HepG2 (cell line): ENCODE results near the gene NFE2L1. TPM values are rescaled to one million over a fixed set of nuclear protein-coding genes. Genes with fewer than 3 reads are reported as not detected.

ENCODE experiments used
- HMG20B ChIP-seq: conservative IDR thresholded peaks from 2 replicates; pipeline ENCODE4 v1.6.1; 2016; ENCODE audit warnings: missing genetic modification reagents, missing compliant biosample characterization
- ZNF292 ChIP-seq: sonication (generic); formaldehyde crosslinking; IDR thresholded peaks from 2 replicates; pipeline ENCODE4 v1.8.1; 2022; ENCODE audit warnings: mild to moderate bottlenecking, low read depth, missing genetic modification reagents, borderline replicate concordance
- ZNF777 ChIP-seq: sonication (generic); formaldehyde crosslinking; IDR thresholded peaks from 2 replicates; pipeline ENCODE4 v1.4.0; 2020; ENCODE audit warnings: missing genetic modification reagents
- polyA plus RNA-seq, 8 experiments: library from polyadenylated mRNA; depleted of rRNA in 3 of 8; stranded (reverse) in 7 of 8; unstranded in 1 of 8; fragments of >200 nt; fragmentation: Illumina TruSeq in 4 of 8; extraction: Trizol in 4 of 8; gene quantifications; 2 replicates each; pipeline versions ENCODE4 v1.2.1 to v1.2.3, GENCODE V29; 2011 to 2016; ENCODE audit warnings: low read depth in 4 of 8, missing spikeins in 1 of 8, mixed read lengths in 1 of 8; ENCODE audit not compliant: insufficient read depth in 1 of 8
- total RNA-seq, 5 experiments: library from RNA; depleted of rRNA; stranded (reverse); fragments of >200 nt; fragmentation: Illumina TruSeq; extraction: Trizol; gene quantifications; 2 replicates each; pipeline ENCODE4 v1.2.3, GENCODE V29; 2016; ENCODE audit warnings: low read depth in 1 of 5
- TF ChIP-seq, protein P1 (sequence below), 2 experiments: sonication (generic) in 1 of 2; formaldehyde crosslinking in 1 of 2; IDR thresholded peaks; 2 replicates each; pipeline versions ENCODE4 v1.4.0 to v1.6.1; 2016 to 2020; ENCODE audit warnings: borderline replicate concordance in 1 of 2, low read depth in 1 of 2, mild to moderate bottlenecking in 1 of 2, missing genetic modification reagents in 1 of 2
- TF ChIP-seq, protein P2 (sequence below): sonication (generic); formaldehyde crosslinking; IDR thresholded peaks from 2 replicates; pipeline ENCODE4 v1.5.0; 2020; ENCODE audit warnings: missing genetic modification reagents, mild to moderate bottlenecking, borderline replicate concordance

Gene NFE2L1
- total and polyA plus RNA-seq, 2 of the 13 experiments (the other 11 are each of a cell fraction or from before 2014, with no cell fraction given) = 67.0 to 234 TPM

DNA sequence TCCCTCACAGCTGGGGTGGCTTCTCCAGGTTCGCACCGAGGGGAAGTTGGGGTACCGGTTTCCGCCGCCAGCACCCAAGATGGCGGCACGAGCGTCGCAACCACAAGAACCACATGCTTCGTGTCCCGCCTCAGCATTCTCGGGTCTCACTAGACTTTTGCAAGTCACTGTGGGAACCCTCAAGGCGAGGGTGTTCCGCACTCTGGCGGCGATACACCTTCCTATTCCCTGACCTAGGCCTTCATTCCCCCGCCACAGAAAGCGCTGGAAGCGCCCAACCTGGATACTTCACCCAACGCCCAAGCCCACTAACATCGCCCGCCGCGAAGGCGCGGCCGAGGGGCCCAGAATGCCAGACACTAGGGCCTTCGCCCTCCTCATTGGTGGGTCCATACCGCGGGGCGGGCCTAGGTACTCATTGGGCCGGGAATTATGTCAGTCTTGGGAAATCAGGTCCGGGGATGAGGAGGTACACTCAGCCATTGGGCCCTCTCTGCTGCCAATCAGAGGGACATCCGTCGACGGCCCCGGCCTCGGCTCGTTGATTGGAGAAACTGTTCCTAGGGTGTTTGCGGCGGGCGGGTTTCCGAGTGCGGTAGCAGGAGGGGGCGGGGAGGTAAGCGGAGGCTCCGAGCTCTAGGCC lies at the start of gene NFE2L1 (continued):
- no peak; the same call in 1 of the 2 replicates for TF ChIP-seq ZNF777 (CRISPR knock-in tag)
- TF ChIP-seq HMG20B (CRISPR knock-in tag) = no peak
- TF ChIP-seq, protein P1, sequence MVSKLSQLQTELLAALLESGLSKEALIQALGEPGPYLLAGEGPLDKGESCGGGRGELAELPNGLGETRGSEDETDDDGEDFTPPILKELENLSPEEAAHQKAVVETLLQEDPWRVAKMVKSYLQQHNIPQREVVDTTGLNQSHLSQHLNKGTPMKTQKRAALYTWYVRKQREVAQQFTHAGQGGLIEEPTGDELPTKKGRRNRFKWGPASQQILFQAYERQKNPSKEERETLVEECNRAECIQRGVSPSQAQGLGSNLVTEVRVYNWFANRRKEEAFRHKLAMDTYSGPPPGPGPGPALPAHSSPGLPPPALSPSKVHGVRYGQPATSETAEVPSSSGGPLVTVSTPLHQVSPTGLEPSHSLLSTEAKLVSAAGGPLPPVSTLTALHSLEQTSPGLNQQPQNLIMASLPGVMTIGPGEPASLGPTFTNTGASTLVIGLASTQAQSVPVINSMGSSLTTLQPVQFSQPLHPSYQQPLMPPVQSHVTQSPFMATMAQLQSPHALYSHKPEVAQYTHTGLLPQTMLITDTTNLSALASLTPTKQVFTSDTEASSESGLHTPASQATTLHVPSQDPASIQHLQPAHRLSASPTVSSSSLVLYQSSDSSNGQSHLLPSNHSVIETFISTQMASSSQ (IDR thresholded peaks at IDR 0.05; ENCODE audit: low read depth) = no peak
- TF ChIP-seq, protein P1 (CRISPR knock-in tag; IDR thresholded peaks at IDR 0.05; ENCODE audit: borderline replicate concordance) = peak; percentile 68; the same call in 1 of the 2 replicates
- TF ChIP-seq ZNF292 (CRISPR knock-in tag) = no peak
- TF ChIP-seq, protein P2, sequence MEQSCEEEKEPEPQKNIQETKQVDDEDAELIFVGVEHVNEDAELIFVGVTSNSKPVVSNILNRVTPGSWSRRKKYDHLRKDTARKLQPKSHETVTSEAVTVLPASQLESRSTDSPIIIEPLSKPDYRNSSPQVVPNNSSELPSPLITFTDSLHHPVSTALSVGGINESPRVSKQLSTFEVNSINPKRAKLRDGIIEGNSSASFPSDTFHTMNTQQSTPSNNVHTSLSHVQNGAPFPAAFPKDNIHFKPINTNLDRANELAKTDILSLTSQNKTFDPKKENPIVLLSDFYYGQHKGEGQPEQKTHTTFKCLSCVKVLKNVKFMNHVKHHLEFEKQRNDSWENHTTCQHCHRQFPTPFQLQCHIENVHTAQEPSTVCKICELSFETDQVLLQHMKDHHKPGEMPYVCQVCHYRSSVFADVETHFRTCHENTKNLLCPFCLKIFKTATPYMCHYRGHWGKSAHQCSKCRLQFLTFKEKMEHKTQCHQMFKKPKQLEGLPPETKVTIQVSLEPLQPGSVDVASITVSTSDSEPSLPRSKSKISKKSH (CRISPR knock-in tag) = peak; percentile 84
